Kidney epithelial cell (primary cell): ENCODE results near the gene FUT7. TPM values are rescaled to one million over a fixed set of nuclear protein-coding genes. Genes with fewer than 3 reads are reported as not detected.

Experiments used
- DNase-seq: peaks from one replicate; pipeline ENCODE4 v3.0.0-alpha.2; 2010; ENCODE audit warnings: low read depth
- H3K27me3 ChIP-seq: 2 replicates; pipeline ENCODE4 v1.6.0; 2011; ENCODE audit warnings: low read length; ENCODE audit not compliant: control insufficient read depth, insufficient read depth
- H3K36me3 ChIP-seq: 2 replicates; pipeline ENCODE4 v1.5.1; 2011; ENCODE audit warnings: low read length; ENCODE audit not compliant: control insufficient read depth, insufficient read depth
- H3K4me3 ChIP-seq: 2 replicates; pipeline ENCODE4 v1.5.1; 2011; ENCODE audit warnings: low read depth, mild to moderate bottlenecking, control low read depth, low read length
- CTCF ChIP-seq: IDR thresholded peaks from 2 replicates; pipeline ENCODE4 v1.5.1; 2011; ENCODE audit warnings: mild to moderate bottlenecking, moderate library complexity, low read length, control low read depth, inconsistent platforms; ENCODE audit not compliant: insufficient read depth, poor library complexity, severe bottlenecking
- total RNA-seq: library from RNA; depleted of rRNA; stranded (reverse); fragments of >200 nt; gene quantifications from 2 replicates; pipeline ENCODE4 v1.2.3, GENCODE V29; 2015

Gene FUT7
- total RNA-seq, 1 donor from 2014 or later: not detected

- Histone ChIP-seq H3K27me3 (peaks cover 31% of the 10 kb centered on the region), H3K36me3 (no peaks in the 10 kb centered on the region), H3K4me3 (no peak within 1 kb of the TSS)
- no peak for TF ChIP-seq CTCF
- no peak for DNase-seq
Observed at GRCh38 chr9:136982232-136983051, 49.4 kb downstream of the FUT7 start, which contains the start of gene LCNL1. Gene LCNL1, plus strand, starts transcription at chr9:136982993. Its CDS starts 594 bp downstream, at chr9:136983587.

GRCh38 chr9:136981588-136982231 is 50.2 kb downstream of the FUT7 start:
- no peaks in the 10 kb centered on the region for H3K36me3 ChIP-seq
- no peak for DNase-seq
- no peak for TF ChIP-seq CTCF
- peaks cover 30% of the 10 kb centered on the region for H3K27me3 ChIP-seq
- no peak overlapping the region for H3K4me3 ChIP-seq

GRCh38 chr9:136980669-136981478 is 51.0 kb downstream of the FUT7 start:
- H3K36me3 ChIP-seq: no peaks in the 10 kb centered on the region
- H3K27me3 ChIP-seq: peaks cover 27% of the 10 kb centered on the region
- no peak overlapping the region for H3K4me3 ChIP-seq
- no peak for DNase-seq
- TF ChIP-seq CTCF: no peak

Other genes starting within 250 kb of the FUT7 start
- gene TMEM141, start 240.7 kb downstream of the FUT7 start, total RNA-seq: 69.8 and 79.8 TPM in 2 replicates
- gene CCDC183, start 235.8 kb downstream of the FUT7 start, total RNA-seq: 0.84 and 0.89 TPM in 2 replicates
- gene RABL6, start 224.1 kb downstream of the FUT7 start, total RNA-seq: 99.3 and 118 TPM in 2 replicates
- 0.75 and 0.96 TPM in 2 replicates for gene AJM1, start 189.6 kb downstream of the FUT7 start, total RNA-seq
- gene PHPT1, start 182.7 kb downstream of the FUT7 start, total RNA-seq: 124 and 129 TPM in 2 replicates
- 3.7 and 6.4 TPM in 2 replicates for gene MAMDC4, start 179.7 kb downstream of the FUT7 start, total RNA-seq
- gene EDF1, start 165.8 kb downstream of the FUT7 start, total RNA-seq: 792 and 948 TPM in 2 replicates
- 17.5 and 17.7 TPM in 2 replicates for gene TRAF2, start 145.6 kb downstream of the FUT7 start, total RNA-seq
- 174 and 222 TPM in 2 replicates for gene FBXW5, start 87.3 kb downstream of the FUT7 start, total RNA-seq
- not detected in 2 replicates for gene C8G, start 86.8 kb downstream of the FUT7 start, total RNA-seq
- gene LCN12, start 79.8 kb downstream of the FUT7 start, total RNA-seq: 1.2 TPM in 1 of 2 replicates, not detected in the other
- gene PTGDS, start 54.6 kb downstream of the FUT7 start, total RNA-seq: 2.0 and 3.8 TPM in 2 replicates
- not detected in 2 replicates for gene LCNL1, start 49.1 kb downstream of the FUT7 start, total RNA-seq
- gene PAXX, start 39.7 kb downstream of the FUT7 start, total RNA-seq: 42.2 and 46.8 TPM in 2 replicates
- 0.75 TPM in 1 of 2 replicates, not detected in the other for gene CLIC3, start 35.5 kb downstream of the FUT7 start, total RNA-seq
- 5.3 and 15.4 TPM in 2 replicates for gene ABCA2, start 3.9 kb downstream of the FUT7 start, total RNA-seq
- 58.3 and 76.1 TPM in 2 replicates for gene NPDC1, start 14.1 kb upstream of the FUT7 start, total RNA-seq
- 0.21 TPM in 1 of 2 replicates, not detected in the other for gene ENTPD2, start 22.0 kb upstream of the FUT7 start, total RNA-seq
- gene SAPCD2, start 38.5 kb upstream of the FUT7 start, total RNA-seq: 5.3 and 5.8 TPM in 2 replicates
- gene UAP1L1, start 45.4 kb upstream of the FUT7 start, total RNA-seq: 9.7 and 11.7 TPM in 2 replicates
- gene MAN1B1, start 54.9 kb upstream of the FUT7 start, total RNA-seq: 76.8 and 80.3 TPM in 2 replicates
- 116 and 137 TPM in 2 replicates for gene DPP7, start 82.6 kb upstream of the FUT7 start, total RNA-seq
- gene GRIN1, start 107.1 kb upstream of the FUT7 start, total RNA-seq: 0.04 TPM in 1 of 2 replicates, not detected in the other
- gene LRRC26, start 138.0 kb upstream of the FUT7 start, total RNA-seq: not detected in 2 replicates
- gene TMEM210, start 140.0 kb upstream of the FUT7 start, total RNA-seq: not detected in 2 replicates
- 18.8 and 26.1 TPM in 2 replicates for gene ANAPC2, start 156.5 kb upstream of the FUT7 start, total RNA-seq
- gene SSNA1, start 156.6 kb upstream of the FUT7 start, total RNA-seq: 91.4 and 95.1 TPM in 2 replicates
- 15.2 and 20.1 TPM in 2 replicates for gene TPRN, start 168.7 kb upstream of the FUT7 start, total RNA-seq
- 39.2 and 40.3 TPM in 2 replicates for gene TMEM203, start 173.6 kb upstream of the FUT7 start, total RNA-seq
- gene NDOR1, start 173.6 kb upstream of the FUT7 start, total RNA-seq: 19.1 and 28.6 TPM in 2 replicates
- gene RNF208, start 190.2 kb upstream of the FUT7 start, total RNA-seq: 3.1 and 4.2 TPM in 2 replicates
- gene CYSRT1, start 193.1 kb upstream of the FUT7 start, total RNA-seq: 2.1 and 3.8 TPM in 2 replicates
- not detected in 2 replicates for gene RNF224, start 195.4 kb upstream of the FUT7 start, total RNA-seq
- gene SLC34A3, start 198.8 kb upstream of the FUT7 start, total RNA-seq: 0.25 TPM in 1 of 2 replicates, not detected in the other
- gene TUBB4B, start 209.2 kb upstream of the FUT7 start, total RNA-seq: 262 and 275 TPM in 2 replicates
- not detected in 2 replicates for gene STPG3, start 219.2 kb upstream of the FUT7 start, total RNA-seq
- gene NELFB, start 223.2 kb upstream of the FUT7 start, total RNA-seq: 47.3 and 67.0 TPM in 2 replicates
- gene TOR4A, start 245.6 kb upstream of the FUT7 start, total RNA-seq: 33.5 and 50.3 TPM in 2 replicates